ENCODE data around the gene RHBDF1.
"Not testable (repeated sequence)": the region's sequence is repeated elsewhere in the genome, so short reads cannot be mapped to it uniquely, and the experiment has no call there.

RHBDF1 gene

GRCh38 chr16:53346-54236, 18.8 kb downstream of the RHBDF1 start, which contains the start of the genes POLR3K and SNRNP25:
TSS of gene POLR3K (minus strand) at chr16:53608. CDS start at chr16:53586, 22 bp downstream.
TSS of gene SNRNP25 (plus strand) at chr16:53828. CDS start at chr16:54017, 189 bp downstream.
- Histone ChIP-seq H3K27me3 (no peaks in the 10 kb centered on the region), H3K4me3 (peak within 1 kb of the TSS; percentile 84), H3K9ac (peak within 1 kb of the TSS; percentile 90), H3K36me3 (peaks cover 67% of the 10 kb centered on the region), H4K20me1 (peaks cover 39% of the 10 kb centered on the region), H3K9me3 (no peaks in the 10 kb centered on the region), H3K27ac (peak within 1 kb of the TSS; percentile 85), H3K4me1 (peaks cover 42% of the 10 kb centered on the region), H3K4me2 (peak within 1 kb of the TSS; percentile 94)
- no peak for TF ChIP-seq Cebpa-rat (IDR thresholded peaks at IDR 0.05)

- Histone ChIP-seq H3K4me1 (peaks cover 42% of the 10 kb centered on the region), H3K27me3 (no peaks in the 10 kb centered on the region), H3K4me2 (peak overlapping the region; percentile 81), H4K20me1 (peaks cover 43% of the 10 kb centered on the region), H3K9me3 (no peaks in the 10 kb centered on the region), H3K36me3 (peaks cover 65% of the 10 kb centered on the region), H3K9ac (no peak overlapping the region), H3K4me3 (0 out of 2 replicates have a peak overlapping the region, but pooled peaks have one; percentile 84), H3K27ac (no peak overlapping the region)
- TF ChIP-seq Cebpa-rat (IDR thresholded peaks at IDR 0.05): no peak
Observed at GRCh38 chr16:50769-51591, 21.5 kb downstream of the RHBDF1 start.

GRCh38 chr16:47234-47633, 25.2 kb downstream of the RHBDF1 start:
- H3K4me3 ChIP-seq: no peak overlapping the region
- H3K4me1 ChIP-seq: peaks cover 52% of the 10 kb centered on the region
- no peak overlapping the region for H3K9ac ChIP-seq
- H3K27ac ChIP-seq: no peak overlapping the region
- H3K27me3 ChIP-seq: no peaks in the 10 kb centered on the region
- peaks cover under 1% of the 10 kb centered on the region for H3K9me3 ChIP-seq
- peaks cover 91% of the 10 kb centered on the region for H3K36me3 ChIP-seq
- H3K4me2 ChIP-seq: no peak overlapping the region
- TF ChIP-seq Cebpa-rat (IDR thresholded peaks at IDR 0.05): no peak
- H4K20me1 ChIP-seq: peaks cover 44% of the 10 kb centered on the region

- not testable (repeated sequence) for H3K4me3 ChIP-seq, H3K9me3 ChIP-seq, H3K27ac ChIP-seq, H3K4me2 ChIP-seq, H3K27me3 ChIP-seq, H3K9ac ChIP-seq
- Histone ChIP-seq H3K4me1 (peaks cover 49% of the 10 kb centered on the region), H3K36me3 (peaks cover 98% of the 10 kb centered on the region), H4K20me1 (peaks cover 37% of the 10 kb centered on the region)
Observed at GRCh38 chr16:46510-46909, 25.9 kb downstream of the RHBDF1 start.

- no peak overlapping the region for H3K4me3 ChIP-seq
- no peak overlapping the region for H3K4me2 ChIP-seq
- peaks cover 38% of the 10 kb centered on the region for H3K4me1 ChIP-seq
Observed at GRCh38 chr16:45454-45853, 27.0 kb downstream of the RHBDF1 start.

GRCh38 chr16:44655-45054, 27.8 kb downstream of the RHBDF1 start:
- peaks cover 42% of the 10 kb centered on the region for H3K4me1 ChIP-seq
- H3K27ac ChIP-seq: no peak overlapping the region
- no peak for TF ChIP-seq Cebpa-rat (IDR thresholded peaks at IDR 0.05)

More at GRCh38 chr16:45454-45853, 27.0 kb downstream of the RHBDF1 start:
- H4K20me1 ChIP-seq: peaks cover 26% of the 10 kb centered on the region
- H3K9ac ChIP-seq: no peak overlapping the region
- peaks cover 98% of the 10 kb centered on the region for H3K36me3 ChIP-seq
- H3K9me3 ChIP-seq: peaks cover 5% of the 10 kb centered on the region
- H3K27ac ChIP-seq: no peak overlapping the region
- no peaks in the 10 kb centered on the region for H3K27me3 ChIP-seq
- no peak for TF ChIP-seq Cebpa-rat (IDR thresholded peaks at IDR 0.05)

GRCh38 chr16:43294-43693, 29.1 kb downstream of the RHBDF1 start:
- no peak overlapping the region for H3K9ac ChIP-seq
- peaks cover 87% of the 10 kb centered on the region for H3K36me3 ChIP-seq
- peaks cover 15% of the 10 kb centered on the region for H4K20me1 ChIP-seq
- H3K4me1 ChIP-seq: peaks cover 56% of the 10 kb centered on the region
- H3K27ac ChIP-seq: no peak overlapping the region
- no peak for TF ChIP-seq Cebpa-rat (IDR thresholded peaks at IDR 0.05)
- no peaks in the 10 kb centered on the region for H3K27me3 ChIP-seq
- peaks cover 5% of the 10 kb centered on the region for H3K9me3 ChIP-seq
- H3K4me2 ChIP-seq: no peak overlapping the region
- no peak overlapping the region for H3K4me3 ChIP-seq

More at GRCh38 chr16:44655-45054, 27.8 kb downstream of the RHBDF1 start:
- H3K4me2 ChIP-seq: peak overlapping the region; percentile 29
- peaks cover 93% of the 10 kb centered on the region for H3K36me3 ChIP-seq
- H4K20me1 ChIP-seq: peaks cover 23% of the 10 kb centered on the region
- H3K9ac ChIP-seq: no peak overlapping the region
- H3K27me3 ChIP-seq: no peaks in the 10 kb centered on the region
- H3K4me3 ChIP-seq: no peak overlapping the region
- H3K9me3 ChIP-seq: peaks cover 5% of the 10 kb centered on the region

GRCh38 chr16:42691-43090, 29.7 kb downstream of the RHBDF1 start:
- Histone ChIP-seq H3K27ac (no peak overlapping the region), H3K9ac (no peak overlapping the region), H3K4me1 (peaks cover 62% of the 10 kb centered on the region), H3K4me3 (no peak overlapping the region), H3K9me3 (peaks cover 5% of the 10 kb centered on the region), H3K27me3 (no peaks in the 10 kb centered on the region), H4K20me1 (peaks cover 15% of the 10 kb centered on the region), H3K4me2 (peak overlapping the region; percentile 41), H3K36me3 (peaks cover 87% of the 10 kb centered on the region)
- TF ChIP-seq Cebpa-rat (IDR thresholded peaks at IDR 0.05): no peak

- no peak for TF ChIP-seq Cebpa-rat (IDR thresholded peaks at IDR 0.05)
- peaks cover 5% of the 10 kb centered on the region for H3K9me3 ChIP-seq
- H3K36me3 ChIP-seq: peaks cover 81% of the 10 kb centered on the region
- H3K4me1 ChIP-seq: peaks cover 68% of the 10 kb centered on the region
- no peak overlapping the region for H3K9ac ChIP-seq
- H3K4me3 ChIP-seq: no peak overlapping the region
- H3K27me3 ChIP-seq: no peaks in the 10 kb centered on the region
- H3K4me2 ChIP-seq: peak overlapping the region; percentile 41
- peaks cover 15% of the 10 kb centered on the region for H4K20me1 ChIP-seq
- H3K27ac ChIP-seq: no peak overlapping the region
Observed at GRCh38 chr16:42069-42457, 30.4 kb downstream of the RHBDF1 start.

Data from BLaER1 (cell line).